Measurements from ENCODE around the gene COMMD9.

COMMD9 gene

DNA sequence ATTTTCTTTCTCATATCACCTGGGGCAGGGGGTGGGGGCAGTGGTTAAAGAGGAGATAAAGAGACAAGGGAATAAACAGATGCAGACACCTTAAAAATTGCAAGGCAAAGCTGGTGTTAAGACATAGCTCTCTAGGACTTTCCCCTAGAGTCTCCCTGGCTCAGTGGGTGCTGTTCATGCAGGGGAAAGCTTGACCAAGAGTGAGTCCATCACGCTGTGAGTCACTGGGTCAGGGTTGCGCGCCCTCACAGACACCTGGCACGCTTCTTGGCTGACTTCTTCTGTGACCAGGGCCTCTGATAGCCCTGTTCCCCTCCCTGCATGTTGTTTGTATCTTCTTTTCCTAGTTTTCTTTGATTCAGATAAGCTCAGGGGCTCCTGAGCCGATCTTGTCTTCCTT lies 31.9 kb downstream of the COMMD9 start:
- DNase-seq (ENCODE audit: low read depth) = peak; percentile 76

DNA sequence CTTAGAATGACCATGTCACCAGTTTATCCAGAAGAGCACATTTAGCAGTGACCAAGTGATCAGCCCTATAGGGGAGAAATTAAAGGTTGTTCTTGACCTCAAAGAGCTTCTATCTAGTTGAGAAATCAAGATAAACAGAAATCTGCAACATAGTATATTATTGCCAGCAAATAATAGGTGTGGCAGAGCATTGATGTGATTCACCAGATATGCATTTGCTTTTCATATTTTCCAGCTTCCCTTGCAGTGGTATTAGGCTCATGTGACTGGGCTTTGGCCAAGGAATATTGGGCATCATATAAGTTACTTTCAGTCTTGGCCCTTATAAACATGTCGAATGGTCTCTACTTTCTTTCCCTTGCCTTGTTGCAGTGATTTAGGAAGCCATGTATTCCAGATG lies 34.5 kb downstream of the COMMD9 start:
- peak; percentile 45 for DNase-seq (ENCODE audit: low read depth)

DNA sequence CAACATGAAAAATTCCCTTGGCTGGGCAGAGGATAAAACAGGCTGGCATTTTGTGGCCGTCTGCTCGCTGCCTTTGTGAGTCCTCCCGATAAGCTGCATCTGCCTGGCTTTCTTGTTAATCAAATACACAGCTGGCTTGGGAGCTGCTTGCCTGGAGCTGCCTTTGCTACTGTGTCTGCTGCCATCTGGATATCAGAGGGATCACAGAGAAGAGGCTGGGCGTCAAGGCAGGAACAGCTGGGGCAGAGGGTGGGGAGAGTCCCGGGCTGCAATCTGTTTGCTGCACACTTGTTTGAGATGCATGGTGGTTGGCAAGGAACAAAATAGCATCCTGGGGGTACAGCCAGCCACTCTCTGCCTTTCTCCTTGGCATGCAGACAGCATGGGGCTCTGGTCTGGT lies 36.0 kb downstream of the COMMD9 start:
- peak; percentile 18 for DNase-seq (ENCODE audit: low read depth)

DNA sequence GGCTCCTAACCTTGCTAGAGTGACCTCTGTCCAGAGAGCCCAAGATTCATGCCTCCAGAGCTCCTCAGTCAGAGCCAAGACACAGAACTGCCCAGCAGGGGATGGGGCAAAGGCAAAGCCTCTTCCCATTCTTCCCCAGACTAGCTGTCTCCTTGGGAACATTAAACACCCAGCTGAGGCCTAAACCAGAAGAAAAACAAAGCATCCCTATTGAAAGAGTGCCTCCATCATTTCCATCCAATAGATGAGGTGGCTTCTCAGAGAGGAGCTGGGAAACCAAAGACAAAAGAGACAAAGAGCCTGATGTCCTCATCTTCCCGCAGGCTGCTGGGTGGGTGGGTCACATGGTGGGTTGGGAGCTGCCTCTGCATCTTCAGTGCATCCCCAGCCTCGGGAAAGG lies 37.4 kb downstream of the COMMD9 start:
- no peak for DNase-seq (ENCODE audit: low read depth)

DNA sequence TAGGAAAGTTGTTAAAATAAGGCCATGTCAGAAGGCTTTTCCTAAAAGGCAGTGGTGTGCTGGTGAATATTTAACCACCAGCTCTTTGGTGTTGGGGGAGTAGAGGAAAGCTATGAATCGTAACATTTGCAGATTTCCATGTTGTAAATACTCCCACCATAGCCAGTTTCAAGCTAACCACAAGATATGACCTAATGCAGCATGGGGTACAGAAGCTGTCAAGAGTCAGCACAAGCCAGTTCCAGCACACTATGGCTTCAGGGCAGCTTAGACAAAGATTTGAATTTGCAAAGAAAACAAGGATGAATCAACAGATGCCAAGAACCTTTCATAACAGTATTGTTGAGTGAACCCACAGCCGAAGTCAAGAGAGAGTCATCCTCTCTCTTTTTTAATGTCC lies 40.0 kb downstream of the COMMD9 start:
- DNase-seq (ENCODE audit: low read depth) = peak; percentile 99

DNA sequence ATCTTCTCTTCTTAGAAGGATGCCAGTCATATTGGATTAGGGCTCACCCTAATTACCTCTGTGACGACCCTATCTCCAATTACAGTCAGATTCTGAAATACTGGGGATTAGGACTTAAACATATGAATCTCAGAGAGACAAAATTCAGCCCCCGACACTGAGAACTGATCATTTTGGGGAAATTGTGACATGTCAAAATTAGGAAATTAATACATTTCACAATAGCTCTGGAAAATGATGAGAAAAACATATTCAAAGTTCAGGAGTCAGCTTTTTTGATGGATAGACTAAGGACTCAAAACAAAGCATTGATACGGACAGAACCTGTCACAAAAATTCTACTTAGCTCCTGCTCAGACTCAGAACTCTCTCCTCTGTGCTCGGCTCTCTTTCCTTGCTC lies 40.8 kb downstream of the COMMD9 start:
- no peak for DNase-seq (ENCODE audit: low read depth)

DNA sequence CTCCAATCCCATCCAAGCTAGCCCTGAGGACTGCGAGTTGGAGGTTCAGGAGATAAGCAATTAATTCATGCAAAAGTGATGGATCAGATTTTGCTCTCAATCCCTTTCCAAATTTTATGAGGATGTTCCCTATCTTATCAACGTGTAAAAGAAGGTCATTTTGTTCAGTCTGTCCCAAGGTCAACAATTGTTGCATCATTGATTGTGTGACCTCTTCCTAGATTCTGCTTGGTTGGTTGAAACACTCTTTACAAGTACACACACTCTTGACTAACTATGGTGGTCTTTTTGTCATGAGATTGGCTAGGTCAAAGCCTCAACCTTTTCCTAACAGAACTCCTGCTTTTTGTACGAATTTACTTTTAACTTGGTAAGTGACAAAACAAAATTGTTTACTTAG lies 41.7 kb downstream of the COMMD9 start:
- DNase-seq (ENCODE audit: low read depth) = no peak

DNA sequence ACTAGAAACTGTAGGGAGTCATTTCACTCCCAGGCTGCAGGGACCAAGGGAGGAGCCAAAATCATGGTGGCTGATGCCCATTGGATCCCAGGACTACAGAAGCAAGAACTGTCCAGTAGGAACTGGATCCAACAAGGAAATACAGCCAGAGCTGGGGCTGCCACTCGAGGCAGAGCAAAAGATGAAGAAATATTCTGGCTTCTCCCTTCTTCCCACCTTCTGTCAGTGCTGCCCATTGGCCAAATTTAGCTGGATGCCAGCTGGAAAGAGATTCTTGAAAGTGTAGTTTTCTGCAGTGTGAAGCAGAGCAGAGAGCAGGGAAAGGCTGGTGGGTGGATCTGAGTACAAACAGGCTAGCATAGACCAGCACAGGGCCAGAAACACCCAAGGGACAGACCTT lies 45.6 kb downstream of the COMMD9 start:
- no peak for DNase-seq (ENCODE audit: low read depth)

DNA sequence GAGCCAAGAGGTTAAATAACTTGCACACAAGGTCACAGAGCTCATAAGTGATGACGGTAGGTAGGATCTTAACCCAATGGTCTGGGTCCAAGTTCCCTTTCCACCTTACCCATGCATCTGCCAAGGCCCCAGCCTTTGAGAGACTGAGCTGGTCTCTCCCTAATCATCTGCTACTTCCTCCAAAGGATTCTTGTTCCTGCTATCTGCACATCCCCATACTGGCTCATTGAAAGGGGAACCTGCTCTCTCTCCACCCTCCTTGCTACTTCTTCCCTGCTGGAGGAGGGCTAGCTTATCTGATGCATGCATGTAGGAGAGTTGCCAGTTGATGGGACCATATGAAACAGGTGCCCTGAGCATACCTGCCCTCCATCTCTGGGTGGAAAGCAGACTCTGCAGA lies 47.7 kb downstream of the COMMD9 start:
- no peak for DNase-seq (ENCODE audit: low read depth)

DNA sequence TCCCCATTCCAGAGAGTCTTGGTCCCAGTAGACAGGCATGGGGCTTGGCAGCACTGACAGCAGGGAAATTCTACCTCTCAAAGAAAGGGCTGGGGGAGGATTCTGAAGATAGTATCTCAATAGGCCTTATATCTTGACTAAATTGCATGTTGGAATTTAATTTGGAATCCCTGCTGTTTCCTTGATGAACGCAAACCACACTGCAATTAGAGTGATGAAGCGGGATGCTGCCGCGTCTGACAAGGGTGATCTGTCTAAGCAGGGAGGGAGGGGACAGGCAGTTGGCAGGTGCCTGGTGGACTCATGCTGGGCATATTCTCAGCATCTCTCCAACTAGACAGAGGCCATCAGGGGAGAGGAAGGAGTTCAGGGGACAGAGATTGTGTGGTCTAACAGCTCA lies 48.4 kb downstream of the COMMD9 start:
- DNase-seq (ENCODE audit: low read depth) = no peak

DNA sequence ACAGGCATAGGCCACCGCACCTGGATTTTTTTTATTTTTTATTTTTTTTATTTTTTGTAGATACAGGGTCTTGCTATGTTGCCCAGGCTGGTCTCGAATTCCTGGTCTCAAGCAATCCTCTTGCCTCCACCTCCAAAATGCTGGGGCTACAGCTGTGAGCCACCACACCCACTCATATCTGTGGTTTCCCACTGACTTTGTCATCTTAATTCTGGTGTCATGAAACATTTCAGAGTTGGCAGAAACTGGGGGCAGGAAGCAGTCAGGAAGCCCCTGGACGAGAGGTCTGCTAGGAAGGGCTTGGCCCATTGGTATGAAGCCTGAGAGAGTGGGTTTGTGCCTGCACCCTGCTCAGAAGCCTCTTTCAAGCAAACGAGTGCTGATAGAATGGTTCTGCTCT lies 49.1 kb downstream of the COMMD9 start:
- no peak for DNase-seq (ENCODE audit: low read depth)

DNA sequence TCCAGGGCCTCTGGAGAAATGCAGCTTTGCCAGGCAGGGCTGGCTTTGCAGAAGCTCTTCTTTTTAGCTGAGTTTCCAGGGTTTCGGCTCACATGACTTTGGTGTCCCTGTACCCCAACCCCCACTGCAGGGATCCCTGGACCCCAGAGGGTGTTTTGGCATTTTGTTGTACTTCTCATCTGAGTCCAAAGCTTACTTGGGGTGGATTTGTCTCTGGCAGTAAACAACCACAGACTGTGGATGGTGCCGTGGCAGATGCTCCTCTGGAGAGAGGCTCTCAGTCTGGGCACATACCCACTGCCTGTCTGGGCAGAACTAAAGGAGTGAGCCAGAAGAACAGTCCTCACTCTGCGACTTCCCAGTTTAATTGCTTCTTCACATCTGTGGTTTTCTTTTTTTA lies 49.6 kb downstream of the COMMD9 start:
- no peak for DNase-seq (ENCODE audit: low read depth)

DNA sequence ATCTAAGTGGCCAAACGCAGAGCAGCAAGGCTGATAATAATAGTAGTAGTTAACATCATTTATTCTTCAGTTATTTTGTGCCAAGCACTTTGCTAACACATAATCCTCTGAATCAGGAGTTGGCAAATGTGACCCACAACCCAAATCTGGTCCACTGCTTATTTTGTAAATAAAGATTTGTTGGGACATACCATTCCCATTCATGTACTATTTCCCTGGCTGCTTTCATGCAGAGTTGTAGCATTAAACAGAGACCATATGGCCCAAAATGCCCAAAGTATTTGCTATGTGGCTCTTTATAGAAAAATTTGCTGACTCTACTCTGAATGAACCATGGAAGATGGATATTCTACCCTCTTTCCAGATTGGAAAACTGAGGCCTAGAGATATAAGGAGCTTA lies 50.3 kb downstream of the COMMD9 start:
- peak; percentile 28 for DNase-seq (ENCODE audit: low read depth)

DNA sequence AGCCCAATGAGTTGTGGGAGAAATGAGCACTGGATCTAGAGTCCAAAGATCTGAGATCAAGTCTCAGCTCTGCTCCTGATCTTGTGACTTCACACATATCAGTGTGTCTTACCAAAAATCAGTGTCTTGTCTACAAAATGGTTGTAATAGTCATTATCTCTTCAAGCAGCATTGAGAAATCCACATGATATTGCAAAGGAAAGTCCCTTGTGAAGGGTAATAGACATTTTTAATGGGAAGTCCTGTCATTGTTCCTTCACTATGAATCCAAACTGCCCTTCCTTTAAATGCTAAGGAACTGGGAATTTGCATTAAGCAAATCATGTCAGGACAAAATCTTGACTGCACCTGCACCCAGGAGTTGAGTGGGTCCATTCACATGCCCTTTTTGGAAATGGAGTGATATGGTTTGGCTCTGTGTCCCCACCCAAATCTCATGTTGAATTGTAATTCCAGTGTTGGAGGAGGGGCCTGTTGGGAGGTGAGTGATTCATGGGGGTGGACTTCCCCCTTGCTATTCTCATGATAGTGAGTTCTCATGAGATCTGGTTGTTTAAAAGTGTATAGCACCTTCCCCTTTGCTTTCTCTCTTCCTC lies 51.1 kb downstream of the COMMD9 start:
- DNase-seq (ENCODE audit: low read depth) = no peak

DNA sequence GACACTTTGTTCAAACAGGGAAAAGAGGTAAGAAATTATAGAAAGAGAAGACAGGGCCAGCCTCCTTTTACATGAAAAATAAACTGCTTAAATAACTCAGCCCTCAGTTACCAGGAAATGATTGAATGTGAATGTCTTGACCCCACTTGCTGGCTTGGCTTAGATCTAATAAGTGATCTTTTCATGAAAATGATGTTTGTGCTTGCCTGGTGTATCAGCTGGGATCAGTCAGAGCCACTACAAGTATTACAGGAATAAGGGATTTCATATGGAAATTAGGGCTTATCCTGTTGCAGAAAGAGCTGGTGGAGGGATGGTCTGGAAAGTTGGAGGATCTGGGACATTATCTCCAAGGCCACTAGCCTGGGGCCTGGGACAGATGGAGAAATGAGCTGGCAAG lies 51.8 kb downstream of the COMMD9 start:
- DNase-seq (ENCODE audit: low read depth) = no peak

DNA sequence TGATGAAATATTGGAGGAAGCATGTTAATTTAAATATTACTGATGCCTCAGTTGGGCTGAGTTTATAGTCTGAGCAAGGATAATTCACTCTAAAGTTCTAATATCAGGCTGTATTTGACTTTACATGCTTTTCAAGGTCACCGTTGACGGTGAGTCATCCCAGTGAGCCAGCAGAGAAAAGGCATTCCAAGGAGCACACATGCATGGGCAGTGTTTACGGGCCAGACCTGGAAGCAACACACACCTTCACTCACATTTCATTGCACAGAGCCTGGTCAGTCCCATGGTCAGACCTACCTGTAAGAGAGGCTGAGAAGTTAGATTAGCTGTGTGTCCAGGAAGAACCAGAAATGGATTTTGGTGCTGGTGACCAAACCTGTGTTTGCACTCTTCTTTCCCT lies 53.5 kb downstream of the COMMD9 start:
- peak; percentile 55 for DNase-seq (ENCODE audit: low read depth)

DNA sequence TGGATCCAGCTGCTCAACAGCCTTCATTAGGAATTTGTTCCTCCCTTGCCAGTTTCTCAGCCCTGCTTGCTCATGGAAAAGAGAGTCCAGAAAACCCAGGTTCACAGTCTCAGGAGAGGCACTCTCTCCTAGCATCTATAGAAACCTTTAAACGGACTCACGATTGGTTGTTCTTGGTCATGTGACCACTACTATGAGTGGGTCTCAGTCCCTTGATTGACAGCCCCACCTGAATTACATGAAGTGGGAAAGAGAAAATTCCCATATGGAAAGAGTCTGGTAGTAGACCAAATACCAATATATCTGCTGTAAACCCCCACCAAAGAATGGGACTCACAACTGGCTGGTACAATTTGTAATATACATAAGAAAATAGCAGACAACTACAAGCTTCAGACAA lies 54.4 kb downstream of the COMMD9 start:
- DNase-seq (ENCODE audit: low read depth) = no peak

DNA sequence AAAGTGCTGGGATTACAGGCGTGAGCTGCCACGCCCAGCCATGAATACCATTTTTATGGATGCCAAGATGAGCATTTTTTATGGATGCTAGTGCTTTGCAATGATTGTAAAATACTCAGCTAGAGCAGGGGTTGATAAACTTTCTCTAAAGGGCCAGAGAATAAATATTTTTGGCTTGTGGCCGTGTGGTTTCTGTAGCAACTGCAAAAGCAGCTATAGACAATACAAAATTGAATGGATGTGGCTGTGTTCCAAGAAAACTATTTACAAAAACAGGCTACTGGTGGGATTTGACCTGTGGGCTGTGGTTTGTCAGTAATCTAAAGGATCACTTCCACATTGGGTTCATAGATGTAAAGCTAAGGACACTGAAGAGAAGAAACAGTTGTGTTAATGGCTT lies 56.0 kb downstream of the COMMD9 start:
- DNase-seq (ENCODE audit: low read depth) = peak; percentile 82

DNA sequence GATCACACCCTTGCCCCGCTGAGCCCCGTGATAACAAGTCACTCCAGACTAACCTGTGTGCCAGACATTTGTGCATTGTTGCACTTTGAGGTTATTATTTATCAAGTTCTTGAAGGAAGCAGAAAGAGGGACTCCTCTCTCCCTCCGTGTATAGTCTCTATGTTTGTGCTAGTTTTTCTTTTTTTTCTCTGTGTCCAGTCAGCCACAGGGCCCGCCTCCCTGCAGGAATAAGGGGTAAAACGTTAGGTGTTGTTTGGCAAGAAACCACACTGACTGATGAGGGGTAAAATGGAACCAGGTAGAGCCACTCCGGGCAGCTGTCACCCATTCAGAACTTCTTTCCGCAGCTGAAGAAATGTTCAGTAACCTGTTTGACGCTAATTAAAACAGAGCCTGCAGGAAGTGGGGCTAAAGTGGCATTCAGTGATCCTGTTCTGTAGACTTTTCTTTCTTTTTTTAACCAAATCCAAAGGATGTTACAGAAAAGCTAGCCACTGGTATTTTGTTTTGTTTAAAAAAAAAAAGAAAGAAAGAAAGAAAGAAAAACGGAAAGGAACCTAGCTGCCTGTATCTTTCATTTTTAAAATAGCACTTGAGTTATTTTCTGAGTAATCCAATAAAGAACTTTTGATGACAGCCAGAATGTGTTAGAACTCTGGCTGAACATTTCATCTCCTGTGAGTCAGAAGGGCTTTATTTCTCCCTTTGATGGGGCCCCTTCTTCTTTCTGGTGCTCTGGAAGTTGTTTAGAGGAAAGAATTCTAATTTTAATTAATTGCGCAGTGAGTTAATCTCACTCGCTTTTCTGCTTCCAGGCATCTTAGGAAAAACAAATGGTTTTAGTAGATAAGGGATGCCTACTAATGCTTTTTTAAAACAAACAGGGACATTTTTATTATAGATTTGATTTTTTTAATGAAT lies 58.2 kb downstream of the COMMD9 start:
- DNase-seq (ENCODE audit: low read depth) = peak; percentile 94

DNA sequence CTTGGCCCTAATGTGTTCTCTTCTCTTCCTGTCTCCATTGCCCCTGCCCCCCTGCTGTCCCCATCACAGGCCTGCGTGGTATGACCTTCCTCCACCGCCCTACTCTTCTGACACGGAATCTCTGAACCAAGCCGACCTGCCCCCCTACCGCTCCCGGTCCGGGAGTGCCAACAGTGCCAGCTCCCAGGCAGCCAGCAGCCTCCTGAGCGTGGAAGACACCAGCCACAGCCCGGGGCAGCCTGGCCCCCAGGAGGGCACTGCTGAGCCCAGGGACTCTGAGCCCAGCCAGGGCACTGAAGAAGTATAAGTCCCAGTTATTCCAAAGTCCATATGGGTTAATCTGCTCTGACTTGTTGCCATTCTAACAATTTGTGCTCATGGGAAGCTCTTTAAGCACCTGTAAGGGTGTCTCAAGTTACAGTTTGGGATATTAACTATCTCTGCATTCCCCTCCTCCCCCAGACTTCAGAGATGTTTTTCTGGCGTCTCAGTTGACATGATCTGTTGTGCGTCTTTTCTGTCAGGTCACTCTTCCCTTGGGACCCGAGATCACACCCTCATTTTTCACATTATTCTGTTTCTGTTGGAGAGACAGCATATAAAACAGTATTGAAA lies 60.0 kb downstream of the COMMD9 start:
- DNase-seq (ENCODE audit: low read depth) = no peak

DNA sequence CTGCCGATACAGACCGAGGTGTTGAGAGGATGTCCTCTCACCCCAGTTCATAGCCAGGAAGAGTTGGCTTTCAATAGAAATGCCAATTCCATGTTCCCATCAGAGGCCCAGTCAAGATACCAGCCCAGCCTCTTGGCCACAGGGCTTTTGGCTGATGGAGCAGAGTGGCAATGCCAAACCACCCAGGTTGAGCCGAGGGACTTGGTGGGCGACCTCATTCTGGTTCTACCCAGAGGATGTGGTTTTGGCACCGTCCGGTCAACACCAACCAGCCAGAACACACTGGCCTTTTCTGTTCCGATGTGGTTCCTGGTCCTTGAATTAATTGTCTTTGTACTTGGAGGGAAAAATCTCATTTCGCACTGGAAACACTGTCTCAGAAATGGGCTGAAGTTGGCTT lies 60.5 kb downstream of the COMMD9 start:
- DNase-seq (ENCODE audit: low read depth) = no peak

DNA sequence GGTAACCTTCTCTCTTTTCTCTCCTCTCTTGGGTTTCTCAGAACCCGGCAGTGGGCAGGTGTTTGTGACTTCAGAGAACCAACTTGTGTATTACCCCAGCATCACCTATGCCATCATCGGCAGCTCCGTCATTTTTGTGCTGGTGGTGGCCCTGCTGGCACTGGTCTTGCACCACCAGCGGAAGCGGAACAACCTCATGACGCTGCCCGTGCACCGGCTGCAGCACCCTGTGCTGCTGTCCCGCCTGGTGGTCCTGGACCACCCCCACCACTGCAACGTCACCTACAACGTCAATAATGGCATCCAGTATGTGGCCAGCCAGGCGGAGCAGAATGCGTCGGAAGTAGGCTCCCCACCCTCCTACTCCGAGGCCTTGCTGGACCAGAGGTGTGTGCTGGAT lies 62.2 kb downstream of the COMMD9 start:
- no peak for DNase-seq (ENCODE audit: low read depth)

DNA sequence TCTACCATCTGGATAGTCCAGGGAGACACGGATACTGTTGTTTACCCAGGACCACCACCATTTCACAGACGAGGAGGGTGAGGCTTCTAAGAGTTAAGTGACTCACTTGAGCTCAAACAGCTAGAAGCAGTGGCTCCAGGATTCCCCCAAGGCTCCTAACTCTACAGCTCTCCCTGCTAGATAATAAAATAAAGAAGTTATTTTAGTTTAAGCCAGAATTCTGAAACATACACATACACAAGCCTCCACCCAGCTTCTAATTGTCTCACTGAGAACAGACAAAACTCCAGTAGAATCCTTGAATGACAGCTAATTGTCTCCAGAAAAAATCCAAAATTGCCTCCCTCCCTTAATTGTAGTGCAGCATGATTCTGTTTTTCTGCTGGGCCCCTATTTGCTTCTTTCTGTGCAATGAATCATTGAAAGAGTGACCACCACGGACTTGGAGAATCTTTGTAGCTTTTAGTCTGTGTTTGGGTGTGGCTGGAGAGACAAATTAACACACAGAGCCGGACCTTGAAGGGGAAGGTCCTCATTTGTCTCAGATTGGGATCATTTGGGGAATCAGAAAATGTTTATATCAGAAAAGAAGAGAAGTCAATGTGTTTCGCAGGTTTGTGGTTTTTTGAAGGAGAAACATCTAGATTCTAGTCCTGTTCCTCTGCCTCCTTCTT lies 64.9 kb downstream of the COMMD9 start:
- no peak for DNase-seq (ENCODE audit: low read depth)
